Measurements from ENCODE around the gene CPNE4.

GRCh38 chr3:131744765-131745164, 290.0 kb downstream of the CPNE4 start:
- TF ChIP-seq CTCF (IDR thresholded peaks at IDR 0.05) (no peak), POLR2A (IDR thresholded peaks at IDR 0.05) (no peak)

Data from stomach (tissue), 4 donors.